Motor neuron (in vitro differentiated cells): ENCODE data around the gene CAPN11. TPM values are rescaled to one million over a fixed set of nuclear protein-coding genes. Genes with fewer than 3 reads are reported as not detected.
"Not testable (repeated sequence)": the region's sequence is repeated elsewhere in the genome, so short reads cannot be mapped to it uniquely, and the experiment has no call there.

Experiments
- ATAC-seq, 8 experiments: fragments of 200-7000 bp; cut with Tn5 transposase; replicated peaks in 6 of 8; 2 replicates each; pipeline ENCODE4 v1.8.0; 2021; ENCODE audit warnings: mild to moderate bottlenecking in 8 of 8, moderate library complexity in 8 of 8
- H3K27ac ChIP-seq, 2 donors: fragments of 250-450 bp; sonication (Bioruptor Pico); 2 replicates each; pipeline ENCODE4 v1.9.0; 2021; ENCODE audit warnings: antibody characterized with exemption in 2 of 2, mild to moderate bottlenecking in 2 of 2, moderate library complexity in 1 of 2
- H3K4me1 ChIP-seq, 2 donors: fragments of 250-450 bp; sonication (Bioruptor Pico); replicated peaks in 1 of 2; 2 replicates each; pipeline ENCODE4 v1.6.1; 2021; ENCODE audit warnings: antibody characterized with exemption in 2 of 2, mild to moderate bottlenecking in 2 of 2, moderate library complexity in 1 of 2
- H3K4me3 ChIP-seq, 5 donors: fragments of 250-450 bp; sonication (Bioruptor Pico); 2 replicates each; pipeline ENCODE4 v1.9.0; 2021; ENCODE audit warnings: antibody characterized with exemption in 5 of 5, mild to moderate bottlenecking in 5 of 5, moderate library complexity in 4 of 5
- WGBS, 10 experiments: fragments of 450-650 bp; shearing (Covaris generic); methylation state at CpG; one replicate each; pipeline ENCODE4 v1.0.0; 2022; 5-methylcytosine and 5-hydroxymethylcytosine counted together
- in situ Hi-C, 9 experiments: fragments of 400-800 bp; cut with MboI; loops; one replicate each; pipeline ENCODE4 v1.15.0; 2021; ENCODE audit warnings: low sequenced_read_pairs in 9 of 9, low pct_unique_long_range_greater_than_20kb in 2 of 9; ENCODE audit not compliant: unreplicated experiment in 9 of 9
- total RNA-seq, 8 experiments: library from RNA; unstranded; fragments of 300-600 nt; gene quantifications; 2 replicates each; pipeline versions ENCODE4 v1.2.3 to v1.2.4, GENCODE V29; 2022

Gene CAPN11
- total RNA-seq, 8 experiments from 2014 or later = 0.13 to 0.71 (median 0.20) TPM; not detected in 5

GRCh38 chr6:44193307-44193910 lies 34.8 kb downstream of the CAPN11 start:
- H3K4me1 ChIP-seq = no peaks in the 10 kb centered on the region
- no peak overlapping the region for H3K4me3 ChIP-seq
- no peak for ATAC-seq
- WGBS, 10 experiments = 60 to 100% (median 80%) methylated on average over 1 to 7 of the region's 8 CpGs
- no peak overlapping the region for H3K27ac ChIP-seq
- in situ Hi-C loops = no loop called here

GRCh38 chr6:44194326-44194725 lies 35.7 kb downstream of the CAPN11 start:
- no peak overlapping the region for H3K27ac ChIP-seq
- no peak overlapping the region for H3K4me3 ChIP-seq
- no peak for ATAC-seq
- 35 to 100% (median 69%) methylated on average over 1 to 3 of the region's 5 CpGs; no CpG with 5 or more reads in 1 of the 10 experiments for WGBS, 10 experiments
- H3K4me1 ChIP-seq = no peaks in the 10 kb centered on the region
- in situ Hi-C loops = no loop called here

- WGBS, 10 experiments = 81 to 100% (median 89%) methylated on average over 2 to 9 of the region's 11 CpGs; no CpG with 5 or more reads in 5 of the 10 experiments
- H3K4me1 ChIP-seq, H3K4me3 ChIP-seq, ATAC-seq, H3K27ac ChIP-seq, in situ Hi-C loops: not testable (repeated sequence)
These were observed 37.7 kb downstream of the CAPN11 start for GRCh38 chr6:44196351-44196750.

- ATAC-seq = no peak
- Histone ChIP-seq H3K4me1 (peaks cover 0 to 6% of the 10 kb centered on the region in 2 donors), H3K27ac (no peak overlapping the region), H3K4me3 (no peak overlapping the region)
- 49 to 100% (median 90%) methylated on average over 1 to 3 of the region's 3 CpGs; no CpG with 5 or more reads in 1 of the 10 experiments for WGBS, 10 experiments
- in situ Hi-C loops = no loop called here
These were observed 40.1 kb downstream of the CAPN11 start for GRCh38 chr6:44198684-44199083.

- WGBS, 10 experiments = 50 to 100% (median 72%) methylated on average over 1 to 4 of the region's 4 CpGs; no CpG with 5 or more reads in 3 of the 10 experiments
- H3K4me3 ChIP-seq = no peak overlapping the region
- H3K4me1 ChIP-seq = peaks cover 0 to 6% of the 10 kb centered on the region in 2 donors
- in situ Hi-C loops = no loop called here
- ATAC-seq = no peak
- no peak overlapping the region for H3K27ac ChIP-seq
These were observed 41.3 kb downstream of the CAPN11 start for GRCh38 chr6:44199883-44200282.

GRCh38 chr6:44201200-44201599 lies 42.6 kb downstream of the CAPN11 start:
- Histone ChIP-seq H3K27ac (no peak overlapping the region), H3K4me3 (no peak overlapping the region), H3K4me1 (peaks cover 0 to 6% of the 10 kb centered on the region in 2 donors)
- no peak for ATAC-seq
- WGBS, 10 experiments = 89% methylated on average over 3 of the region's 3 CpGs; no CpG with 5 or more reads in 9 of the 10 experiments
- in situ Hi-C loops = no loop called here

- ATAC-seq = peak in 2 of 8 experiments; percentile 69 to 81
- no peak overlapping the region for H3K27ac ChIP-seq
- no peak overlapping the region for H3K4me3 ChIP-seq
- in situ Hi-C loops = no loop called here
- peaks cover 2 to 11% of the 10 kb centered on the region in 2 donors for H3K4me1 ChIP-seq
- WGBS, 10 experiments = 10 to 93% (median 89%) methylated on average over 2 to 7 of the region's 11 CpGs; no CpG with 5 or more reads in 4 of the 10 experiments
These were observed 43.2 kb downstream of the CAPN11 start for GRCh38 chr6:44201638-44202303.

GRCh38 chr6:44202332-44202971 lies 43.8 kb downstream of the CAPN11 start:
- Histone ChIP-seq H3K4me1 (peaks cover 5 to 14% of the 10 kb centered on the region in 2 donors), H3K4me3 (no peak overlapping the region), H3K27ac (no peak overlapping the region)
- WGBS, 10 experiments = 57 to 92% (median 83%) methylated on average over 1 to 4 of the region's 4 CpGs; no CpG with 5 or more reads in 5 of the 10 experiments
- ATAC-seq = no peak
- in situ Hi-C loops = no loop called here

- in situ Hi-C loops = no loop called here
- no peak overlapping the region for H3K27ac ChIP-seq
- ATAC-seq = no peak
- no peak overlapping the region for H3K4me3 ChIP-seq
- H3K4me1 ChIP-seq = peaks cover 5 to 14% of the 10 kb centered on the region in 2 donors
- WGBS, 10 experiments = 70 to 100% (median 91%) methylated on average over 1 to 7 of the region's 11 CpGs
These were observed 44.5 kb downstream of the CAPN11 start for GRCh38 chr6:44202972-44203750.

GRCh38 chr6:44203955-44204354 lies 45.3 kb downstream of the CAPN11 start:
- Histone ChIP-seq H3K4me3 (no peak overlapping the region), H3K4me1 (peaks cover 5 to 14% of the 10 kb centered on the region in 2 donors), H3K27ac (no peak overlapping the region)
- WGBS, 10 experiments = 84 to 100% (median 97%) methylated on average over 1 to 5 of the region's 6 CpGs; no CpG with 5 or more reads in 2 of the 10 experiments
- no peak for ATAC-seq
- in situ Hi-C loops = no loop called here

GRCh38 chr6:44207966-44208365 lies 49.3 kb downstream of the CAPN11 start:
- WGBS, 10 experiments = 0 to 97% (median 87%) methylated on average over 1 to 6 of the region's 6 CpGs; no CpG with 5 or more reads in 1 of the 10 experiments
- Histone ChIP-seq H3K27ac (no peak overlapping the region), H3K4me3 (no peak overlapping the region), H3K4me1 (peaks cover 5 to 9% of the 10 kb centered on the region in 2 donors)
- in situ Hi-C loops = no loop called here
- ATAC-seq = no peak

GRCh38 chr6:44211284-44211683 lies 52.7 kb downstream of the CAPN11 start:
- Histone ChIP-seq H3K4me3 (no peak overlapping the region), H3K27ac (no peak overlapping the region), H3K4me1 (peaks cover 5 to 10% of the 10 kb centered on the region in 2 donors)
- in situ Hi-C loops = no loop called here
- ATAC-seq = no peak
- WGBS, 10 experiments = 29 to 91% (median 74%) methylated on average over 1 to 3 of the region's 3 CpGs

GRCh38 chr6:44214307-44214706 lies 55.7 kb downstream of the CAPN11 start:
- no peak for ATAC-seq
- peaks cover 13 to 27% of the 10 kb centered on the region in 2 donors for H3K4me1 ChIP-seq
- in situ Hi-C loops = no loop called here
- no peak overlapping the region for H3K4me3 ChIP-seq
- no peak overlapping the region for H3K27ac ChIP-seq
- WGBS, 10 experiments = 52 to 100% (median 82%) methylated on average over 1 to 5 of the region's 6 CpGs; no CpG with 5 or more reads in 4 of the 10 experiments
